Heart left ventricle (tissue), 16 donors: ENCODE results near the gene NCKAP5L. TPM values are rescaled to one million over a fixed set of nuclear protein-coding genes. Genes with fewer than 3 reads are reported as not detected.

Experiments used
- ATAC-seq, 4 donors: fragments of 200-7000 bp; cut with Tn5 transposase; one replicate each; pipeline ENCODE4 v1.9.1; 2020 to 2022; ENCODE audit warnings: moderate library complexity in 4 of 4, mild to moderate bottlenecking in 3 of 4, moderate number of reproducible peaks in 1 of 4
- DNase-seq, 5 donors: peaks; one replicate each; pipeline ENCODE4 v3.0.0-alpha.2; 2020
- H3K27ac ChIP-seq, 12 donors: fragments of 200-600 bp; sonication (generic) in 4 of 12; one replicate each; pipeline versions ENCODE4 v1.5.0 to v1.8.0; 2016 to 2022; ENCODE audit warnings: mild to moderate bottlenecking in 2 of 12
- H3K27me3 ChIP-seq, 9 donors: fragments of 200-600 bp; sonication (generic) in 2 of 9; one replicate each; pipeline versions ENCODE4 v1.5.1 to v1.8.0; 2016 to 2022; ENCODE audit warnings: mild to moderate bottlenecking in 3 of 9
- H3K36me3 ChIP-seq, 9 donors: fragments of 200-600 bp; sonication (generic) in 2 of 9; one replicate each; pipeline versions ENCODE4 v1.5.0 to v1.8.0; 2018 to 2022; ENCODE audit warnings: mild to moderate bottlenecking in 2 of 9
- H3K4me1 ChIP-seq, 12 donors: fragments of 200-600 bp; sonication (generic) in 4 of 12; one replicate each; pipeline versions ENCODE4 v1.5.0 to v1.8.0; 2016 to 2022; ENCODE audit warnings: mild to moderate bottlenecking in 3 of 12
- H3K4me3 ChIP-seq, 12 donors: fragments of 200-600 bp; sonication (generic) in 4 of 12; one replicate each; pipeline versions ENCODE4 v1.5.0 to v1.8.0; 2017 to 2022; ENCODE audit warnings: mild to moderate bottlenecking in 9 of 12, moderate library complexity in 4 of 12
- H3K9me3 ChIP-seq, 12 donors: fragments of 200-600 bp; sonication (generic) in 4 of 12; one replicate each; pipeline versions ENCODE4 v1.5.0 to v1.8.0; 2016 to 2022; ENCODE audit warnings: mild to moderate bottlenecking in 1 of 12
- CTCF ChIP-seq, 12 donors: fragments of 200-600 bp; sonication (generic) in 4 of 12; IDR thresholded peaks; one replicate each; pipeline versions ENCODE4 v1.5.0 to v1.8.0; 2018 to 2022; ENCODE audit warnings: antibody characterized with exemption in 12 of 12, mild to moderate bottlenecking in 5 of 12
- POLR2A ChIP-seq, 2 donors: fragments of 450-650 bp; IDR thresholded peaks; one replicate each; pipeline ENCODE4 v1.6.1; 2017; ENCODE audit warnings: antibody characterized with exemption in 2 of 2, mild to moderate bottlenecking in 2 of 2, moderate library complexity in 2 of 2
- WGBS, 4 donors: extraction: QIAGEN DNeasy Blood & Tissue Kit in 2 of 4; methylation state at CpG; one replicate each; pipeline versions ENCODE4 v1.1.5 to v1.1.7; 2013 to 2018; 5-methylcytosine and 5-hydroxymethylcytosine counted together
- intact Hi-C, 10 donors: fragments of 100-400 bp; cut with DNase I; formaldehyde crosslinking; loops; one replicate each; pipeline versions ENCODE4 v1.11.1 to v1.14.2; 2022
- polyA plus RNA-seq, 2 donors: library from polyadenylated mRNA; stranded (reverse); fragments of 200-250 nt; gene quantifications; one replicate each; pipeline ENCODE4 v1.2.3, GENCODE V29; 2013
- total RNA-seq, 9 donors: library from RNA; depleted of rRNA in 2 of 9; stranded (reverse); fragments of >200 nt in 2 of 9; fragmentation: NEBNext Ultra II Directional in 3 of 9; extraction: Animal tissue kit (Norgen Biotek cat#: 25700) in 3 of 9; gene quantifications; one replicate each; pipeline versions ENCODE4 v1.1.0 to v1.2.4, GENCODE V29; 2016 to 2023
- donor health status: ischemic (EF 13 %, LVEDD 7.1; RV severe dilation, severe dysfunction).
- donor health status: healthy with polysubstance abuse.
- donor health status: DM: no; HTN: yes; CAD: no.
- donor health status: DM: no; HTN: no; CAD: no.
- donor health status: ischemic (EF 25% LVEDD 6.9; RV normal size, moderate dysfunction).
- donor health status: ischemic (EF 25% LVEDD 5.7; RV mildly dilated, moderate dysfunction).
- donor health status: healthy.
- donor health status: DM: yes; HTN: yes; CAD: no.
- donor health status: ischemic (EF 35%, LVEDD 5.7; RV mildly dilated, moderate dysfunction).
- donor health status: nonischemic (EF 11% LVEDD 7.7; RV severe dilation, severe dysfunction).
- donor health status: DM: yes; HTN: yes; CAD: no.
- donor health status: PGD.
- donor health status: ischemic (EF 29% LVEDD 5.4; RV normal size, mild dysfunction).
- donor health status: nonischemic (EF 23%, LVEDD 6.1; RV moderate dilation, normal function).

NCKAP5L gene
- total and polyA plus RNA-seq, 11 donors = 14.1 to 35.0 (median 25.0) TPM

GRCh38 chr12:49796606-49797448, 31.4 kb downstream of the NCKAP5L start:
- Histone ChIP-seq H3K27ac (no peak overlapping the region), H3K4me1 (peaks cover 0 to 21% (median 13%) of the 10 kb centered on the region in 12 donors), H3K9me3 (no peaks in the 10 kb centered on the region), H3K27me3 (no peaks in the 10 kb centered on the region), H3K4me3 (no peak overlapping the region), H3K36me3 (peaks cover 0 to 93% (median 78%) of the 10 kb centered on the region in 9 donors)
- DNase-seq (no peak), ATAC-seq (no peak)
- intact Hi-C loops = loop anchor here in 1 of 10 donors (10.0 kb wide), 1 partner anchor 158 kb away; the partner anchor contains the start of gene AQP2
- no peak for TF ChIP-seq POLR2A (IDR thresholded peaks at IDR 0.05)
- TF ChIP-seq CTCF (IDR thresholded peaks at IDR 0.05) = no peak
- 85 to 96% (median 88%) methylated on average over 7 to 17 of the region's 17 CpGs for WGBS, 4 donors

DNA sequence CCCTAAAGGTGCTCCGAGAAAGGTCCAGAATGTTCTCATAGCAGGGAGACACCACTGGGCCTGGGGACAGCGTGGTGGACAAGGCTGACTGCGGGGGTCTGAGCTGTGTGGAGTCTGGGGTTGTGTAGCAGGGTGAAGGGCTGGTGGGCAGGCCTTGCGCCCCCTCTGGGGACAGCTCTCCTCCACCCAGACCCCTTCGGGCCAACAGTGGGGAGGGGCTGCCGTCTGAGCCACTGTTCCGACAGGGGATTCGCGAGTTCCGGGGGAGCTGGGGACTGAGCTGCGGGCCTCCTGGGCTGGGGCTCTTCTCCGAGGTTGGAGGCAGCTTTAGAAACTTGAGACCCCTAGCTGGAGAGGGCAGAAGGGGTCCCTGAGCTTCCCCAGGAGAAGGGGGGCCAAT, 32.1 kb downstream of the NCKAP5L start:
- Histone ChIP-seq H3K27me3 (no peaks in the 10 kb centered on the region), H3K27ac (no peak overlapping the region), H3K4me3 (no peak overlapping the region), H3K9me3 (no peaks in the 10 kb centered on the region), H3K4me1 (peaks cover 0 to 14% (median 9%) of the 10 kb centered on the region in 12 donors), H3K36me3 (peaks cover 0 to 93% (median 78%) of the 10 kb centered on the region in 9 donors)
- 91 to 95% (median 93%) methylated on average over 8 to 12 of the region's 12 CpGs for WGBS, 4 donors
- ATAC-seq (no peak), DNase-seq (no peak)
- TF ChIP-seq POLR2A (IDR thresholded peaks at IDR 0.05) = no peak
- no peak for TF ChIP-seq CTCF (IDR thresholded peaks at IDR 0.05)
- intact Hi-C loops = loop anchor here in 1 of 10 donors (10.0 kb wide), 1 partner anchor 159 kb away; the partner anchor contains the start of gene AQP2

- intact Hi-C loops = loop anchor here in 1 of 10 donors (10.0 kb wide), 1 partner anchor 159 kb away; the partner anchor contains the start of gene AQP2
- Histone ChIP-seq H3K4me1 (peaks cover 0 to 9% (median 5%) of the 10 kb centered on the region in 12 donors), H3K36me3 (peaks cover 0 to 93% (median 79%) of the 10 kb centered on the region in 9 donors), H3K4me3 (no peak overlapping the region), H3K9me3 (no peaks in the 10 kb centered on the region), H3K27ac (no peak overlapping the region), H3K27me3 (no peaks in the 10 kb centered on the region)
- DNase-seq (no peak), ATAC-seq (no peak)
- WGBS, 4 donors = 90 to 97% (median 91%) methylated on average over 3 to 12 of the region's 12 CpGs
- no peak for TF ChIP-seq POLR2A (IDR thresholded peaks at IDR 0.05)
- TF ChIP-seq CTCF (IDR thresholded peaks at IDR 0.05) = no peak
Observed at GRCh38 chr12:49795654-49796105, 32.5 kb downstream of the NCKAP5L start.
